Stomach (tissue), 9 donors: ENCODE data around the gene FAN1. TPM values are rescaled to one million over a fixed set of nuclear protein-coding genes. Genes with fewer than 3 reads are reported as not detected.

ENCODE experiments used
- DNase-seq, 2 donors: peaks; one replicate each; pipeline versions ENCODE4 v3.0.0 to v3.0.0-alpha.2; 2013 to 2019
- H3K27ac ChIP-seq, 5 donors: fragments of 200-600 bp in 4 of 5; sonication (generic) in 4 of 5; one replicate each; pipeline ENCODE4 v1.5.1; 2013 to 2019; ENCODE audit warnings: mild to moderate bottlenecking in 1 of 5, moderate library complexity in 1 of 5
- H3K27me3 ChIP-seq, 3 donors: fragments of 200-600 bp; sonication (generic); one replicate each; pipeline ENCODE4 v1.5.1; 2017 to 2019; ENCODE audit warnings: mixed run types in 1 of 3
- H3K36me3 ChIP-seq, 4 donors: fragments of 200-600 bp; sonication (generic); 1 replicate in 3 of 4; 2 replicates in 1 of 4; pipeline ENCODE4 v1.5.1; 2016 to 2019
- H3K4me1 ChIP-seq, 4 donors: fragments of 200-600 bp; sonication (generic); one replicate each; pipeline ENCODE4 v1.5.1; 2016 to 2019
- H3K4me3 ChIP-seq, 4 donors: fragments of 200-600 bp; sonication (generic) in 3 of 4; one replicate each; pipeline ENCODE4 v1.5.1; 2016 to 2019; ENCODE audit warnings: mild to moderate bottlenecking in 1 of 4
- H3K9me3 ChIP-seq, 4 donors: fragments of 200-600 bp; sonication (generic); one replicate each; pipeline ENCODE4 v1.5.1; 2016 to 2019
- CTCF ChIP-seq, 7 experiments: fragments of 450-650 bp in 4 of 7; fragments of 200-600 bp in 3 of 7; sonication (generic) in 3 of 7; IDR thresholded peaks; one replicate each; pipeline ENCODE4 v1.5.1; 2016 to 2019; ENCODE audit warnings: antibody characterized with exemption in 7 of 7, control low read depth in 2 of 7, mild to moderate bottlenecking in 1 of 7
- EP300 ChIP-seq: sonication (generic); formaldehyde crosslinking; IDR thresholded peaks from one replicate; pipeline ENCODE4 v1.6.1; 2017; ENCODE audit warnings: antibody characterized with exemption
- POLR2A ChIP-seq, 4 donors: fragments of 450-650 bp; IDR thresholded peaks; one replicate each; pipeline ENCODE4 v1.6.1; 2016; ENCODE audit warnings: antibody characterized with exemption in 4 of 4, control low read depth in 2 of 4, mild to moderate bottlenecking in 1 of 4, moderate library complexity in 1 of 4
- POLR2AphosphoS5 ChIP-seq, 3 donors: sonication (generic); formaldehyde crosslinking; IDR thresholded peaks; one replicate each; pipeline ENCODE4 v1.6.1; 2016; ENCODE audit warnings: antibody characterized with exemption in 3 of 3
- WGBS, 5 donors: extraction: QIAGEN DNeasy Blood & Tissue Kit in 3 of 5; methylation state at CpG; one replicate each; pipeline versions ENCODE4 v1.1.5 to v1.1.7; 2013 to 2018; 5-methylcytosine and 5-hydroxymethylcytosine counted together
- intact Hi-C: fragments of 100-400 bp; cut with DNase I; formaldehyde crosslinking; loops from one replicate; pipeline ENCODE4 v1.15.1; 2023; ENCODE audit warnings: low total_unique reads
- polyA plus RNA-seq, 3 donors: library from polyadenylated mRNA; stranded (reverse); fragments of 200-250 nt; gene quantifications; one replicate each; pipeline ENCODE4 v1.2.3, GENCODE V29; 2013
- total RNA-seq, 5 donors: library from RNA; depleted of rRNA; stranded (reverse); fragments of >200 nt; gene quantifications; one replicate each; pipeline versions ENCODE4 v1.1.0 to v1.2.3, GENCODE V29; 2014 to 2016
- donor health status: healthy with polysubstance abuse.
- donor health status: Bipolar disorder and iron deficiency.
- donor health status: healthy.

FAN1 gene
- total and polyA plus RNA-seq, 8 donors, result 5.7 to 83.0 (median 20.1) TPM

GRCh38 chr15:30943654-30944335 lies 40.1 kb downstream of the FAN1 start:
- Histone ChIP-seq H3K9me3 (no peaks in the 10 kb centered on the region), H3K4me3 (no peak overlapping the region), H3K4me1 (peaks cover 0 to 3% (median 0%) of the 10 kb centered on the region in 4 donors), H3K27me3 (no peaks in the 10 kb centered on the region), H3K36me3 (peaks cover 63 to 100% (median 99%) of the 10 kb centered on the region in 4 donors), H3K27ac (no peak overlapping the region)
- TF ChIP-seq POLR2A (IDR thresholded peaks at IDR 0.05), result no peak
- TF ChIP-seq CTCF (IDR thresholded peaks at IDR 0.05), result no peak
- TF ChIP-seq POLR2AphosphoS5 (IDR thresholded peaks at IDR 0.05), result no peak
- no peak for TF ChIP-seq EP300
- intact Hi-C loops, result no loop called here
- no peak for DNase-seq
- 80 to 95% (median 83%) methylated on average over 8 of the region's 8 CpGs for WGBS, 5 donors

DNA sequence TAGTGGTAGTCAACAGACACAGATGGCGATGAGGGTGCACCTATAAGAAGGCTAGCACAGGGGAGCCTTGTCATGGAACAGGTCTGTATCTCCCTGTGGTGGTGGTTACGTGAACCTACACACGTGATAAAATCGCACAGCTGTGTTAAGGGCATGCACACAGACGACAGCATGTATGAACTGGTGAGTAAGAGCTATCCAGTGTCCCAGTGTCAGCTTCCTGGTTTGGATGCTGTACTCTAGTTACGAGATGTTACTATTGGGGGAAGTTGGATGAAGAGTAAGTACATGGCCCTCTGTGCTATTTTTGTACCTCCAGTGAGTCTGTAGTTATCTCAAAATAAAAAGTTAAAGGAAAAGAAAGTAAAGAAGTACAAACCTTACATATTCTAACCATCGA lies 49.5 kb downstream of the FAN1 start:
- H3K36me3 ChIP-seq, result peaks cover 53 to 100% (median 97%) of the 10 kb centered on the region in 4 donors
- peaks cover 0 to 20% (median 0%) of the 10 kb centered on the region in 4 donors for H3K4me1 ChIP-seq
- no peak for TF ChIP-seq POLR2AphosphoS5 (IDR thresholded peaks at IDR 0.05)
- no peak for TF ChIP-seq POLR2A (IDR thresholded peaks at IDR 0.05)
- no peak for TF ChIP-seq CTCF (IDR thresholded peaks at IDR 0.05)
- no peak for TF ChIP-seq EP300
- 92 to 94% (median 93%) methylated on average over 7 of the region's 7 CpGs for WGBS, 5 donors
- H3K27ac ChIP-seq, result no peak overlapping the region
- intact Hi-C loops, result no loop called here
- H3K4me3 ChIP-seq, result no peak overlapping the region
- H3K9me3 ChIP-seq, result no peaks in the 10 kb centered on the region
- DNase-seq, result no peak
- no peaks in the 10 kb centered on the region for H3K27me3 ChIP-seq

GRCh38 chr15:30953731-30954378 lies 50.1 kb downstream of the FAN1 start:
- intact Hi-C loops, result no loop called here
- WGBS, 5 donors, result 75 to 85% (median 82%) methylated on average over 6 to 7 of the region's 7 CpGs

DNA sequence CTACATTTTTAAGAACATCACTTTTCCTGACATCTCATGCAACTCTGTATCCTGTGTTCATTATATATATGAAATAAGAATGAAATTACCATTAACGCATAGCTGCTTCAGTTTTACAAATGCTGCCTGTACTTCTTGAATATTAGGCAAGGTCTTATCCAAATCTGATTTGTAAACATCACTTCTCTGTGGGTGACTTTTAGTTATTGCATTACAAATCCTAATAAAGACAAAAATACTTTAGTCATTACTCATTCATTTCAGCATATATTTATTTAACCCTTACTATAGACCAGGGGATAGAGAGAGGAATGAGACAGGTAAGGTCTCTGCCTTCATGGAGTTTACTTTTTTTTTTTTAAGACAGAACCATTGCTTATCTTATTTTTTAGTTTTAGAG lies 51.0 kb downstream of the FAN1 start:
- intact Hi-C loops, result no loop called here
- Histone ChIP-seq H3K9me3 (no peaks in the 10 kb centered on the region), H3K27me3 (no peaks in the 10 kb centered on the region), H3K27ac (no peak overlapping the region), H3K4me3 (no peak overlapping the region), H3K36me3 (peaks cover 65 to 100% (median 97%) of the 10 kb centered on the region in 4 donors), H3K4me1 (peaks cover 0 to 20% (median 0%) of the 10 kb centered on the region in 4 donors)
- no peak for DNase-seq
- no peak for TF ChIP-seq POLR2A (IDR thresholded peaks at IDR 0.05)
- TF ChIP-seq EP300, result no peak
- TF ChIP-seq CTCF (IDR thresholded peaks at IDR 0.05), result no peak
- WGBS, 5 donors, result 75 to 89% (median 81%) methylated on average over 1 of the region's 1 CpG

More at GRCh38 chr15:30953731-30954378, 50.1 kb downstream of the FAN1 start:
- Histone ChIP-seq H3K27me3 (no peaks in the 10 kb centered on the region), H3K4me3 (no peak overlapping the region), H3K36me3 (peaks cover 60 to 100% (median 97%) of the 10 kb centered on the region in 4 donors), H3K27ac (no peak overlapping the region), H3K4me1 (peaks cover 0 to 20% (median 0%) of the 10 kb centered on the region in 4 donors), H3K9me3 (no peaks in the 10 kb centered on the region)
- no peak for DNase-seq
- TF ChIP-seq CTCF (IDR thresholded peaks at IDR 0.05), result no peak
- no peak for TF ChIP-seq POLR2AphosphoS5 (IDR thresholded peaks at IDR 0.05)
- no peak for TF ChIP-seq POLR2A (IDR thresholded peaks at IDR 0.05)
- TF ChIP-seq EP300, result no peak
